GM19043 (cell line): Measurements from ENCODE around the gene ADRA1B.

ENCODE experiments used
- ATAC-seq: cut with Tn5 transposase; IDR thresholded peaks from one replicate; pipeline ENCODE4 v1.9.1; 2021; ENCODE audit warnings: low read depth; ENCODE audit not compliant: unreplicated experiment

Gene ADRA1B

GRCh38 chr5:159901308-159901707, 15.0 kb upstream of the ADRA1B start:
- no peak for ATAC-seq

DNA sequence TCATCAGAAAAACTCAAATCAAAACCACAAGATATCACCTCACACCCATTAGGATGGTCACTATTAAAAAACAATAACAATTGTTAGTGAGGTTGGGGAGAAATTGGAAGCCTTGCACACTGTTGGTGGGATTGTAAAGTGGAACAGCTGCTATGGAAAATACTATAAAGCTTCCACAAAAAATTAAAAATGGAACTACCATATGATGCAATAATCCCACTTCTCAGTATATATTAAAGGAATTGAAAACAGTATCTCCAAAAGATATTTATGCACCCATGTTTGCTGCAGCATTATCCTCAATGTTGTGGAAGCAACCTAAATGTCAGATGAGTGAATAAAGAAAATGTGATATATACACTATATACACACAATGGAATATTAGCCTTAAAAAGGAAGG, 14.5 kb upstream of the ADRA1B start:
- ATAC-seq = no peak

- no peak for ATAC-seq
Observed at GRCh38 chr5:159902444-159903121, 13.7 kb upstream of the ADRA1B start.

GRCh38 chr5:159903131-159903530, 13.2 kb upstream of the ADRA1B start:
- no peak for ATAC-seq

GRCh38 chr5:159904874-159905273, 11.4 kb upstream of the ADRA1B start:
- ATAC-seq = no peak

DNA sequence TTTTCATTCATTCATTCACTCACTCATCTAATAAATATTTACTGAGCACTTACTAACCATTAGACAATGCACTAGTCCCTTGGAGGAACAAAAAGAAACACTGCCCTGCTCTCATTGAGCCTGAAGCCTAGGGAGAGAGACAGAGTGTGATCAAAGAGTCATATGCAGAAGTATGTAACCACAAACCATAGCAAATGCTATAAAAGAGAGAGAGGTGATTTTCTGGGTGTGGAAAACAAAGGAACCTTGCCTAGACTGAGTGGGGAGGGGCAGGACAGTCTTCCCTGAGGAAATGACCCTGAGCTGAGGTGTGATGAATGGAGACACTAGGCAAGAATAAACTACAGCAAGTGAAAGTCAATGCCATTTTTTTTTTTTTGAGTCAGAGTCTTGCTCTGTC, 10.8 kb upstream of the ADRA1B start:
- no peak for ATAC-seq

DNA sequence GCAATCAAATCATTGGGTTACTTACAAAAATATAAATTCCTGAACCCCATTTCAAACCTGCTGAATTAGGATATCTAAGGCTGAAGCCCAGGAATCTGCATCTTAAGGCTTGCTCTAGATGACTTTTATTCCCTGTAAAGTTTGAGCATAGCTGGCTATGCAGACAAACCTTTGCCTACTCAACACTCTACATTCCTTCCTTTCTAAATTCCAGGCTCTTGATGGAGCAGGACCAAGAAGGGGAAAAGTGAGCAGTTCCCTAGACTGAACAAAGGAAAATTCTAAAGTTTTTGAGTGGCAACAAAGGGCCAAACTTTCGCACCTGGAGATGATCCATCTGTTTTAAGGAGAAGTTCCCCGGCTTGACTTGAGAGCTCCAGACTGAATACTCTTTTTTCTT, 9.8 kb upstream of the ADRA1B start:
- no peak for ATAC-seq

- no peak for ATAC-seq
Observed at GRCh38 chr5:159906943-159907342, 9.3 kb upstream of the ADRA1B start.

GRCh38 chr5:159907689-159908590, 8.3 kb upstream of the ADRA1B start:
- ATAC-seq = no peak

GRCh38 chr5:159908591-159908940, 7.7 kb upstream of the ADRA1B start:
- no peak for ATAC-seq

- ATAC-seq = no peak
Observed at GRCh38 chr5:159909126-159909525, 7.2 kb upstream of the ADRA1B start.

DNA sequence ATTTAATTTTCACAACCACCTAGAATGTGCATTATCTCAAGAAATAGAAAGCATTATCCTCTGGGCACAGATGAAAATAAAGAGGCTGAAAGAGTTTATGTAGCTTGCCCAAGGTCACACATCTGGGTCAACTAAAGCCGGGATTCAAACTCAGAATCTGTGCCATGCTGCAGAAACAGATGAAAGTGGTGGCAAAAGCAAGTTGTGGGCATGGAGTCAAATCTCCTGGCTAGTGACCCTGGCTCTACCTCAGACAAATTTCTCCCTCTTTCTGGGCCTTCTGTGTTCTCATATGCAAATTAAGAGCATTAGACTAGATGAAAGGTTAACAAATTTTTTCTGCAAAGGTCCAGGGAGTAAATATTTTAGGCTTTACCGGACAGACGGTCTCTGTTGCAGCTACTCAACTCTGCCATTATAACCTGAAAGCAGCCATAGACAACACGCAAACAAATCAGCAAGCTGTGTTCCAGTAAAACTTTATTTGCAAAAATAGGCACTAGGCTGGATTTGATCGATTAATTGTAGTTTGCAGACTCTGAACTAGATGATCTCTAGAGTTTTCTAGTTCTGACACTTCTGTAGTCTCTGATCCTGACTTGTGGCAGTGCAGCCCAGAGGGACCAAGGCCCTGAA, 6.0 kb upstream of the ADRA1B start:
- no peak for ATAC-seq

DNA sequence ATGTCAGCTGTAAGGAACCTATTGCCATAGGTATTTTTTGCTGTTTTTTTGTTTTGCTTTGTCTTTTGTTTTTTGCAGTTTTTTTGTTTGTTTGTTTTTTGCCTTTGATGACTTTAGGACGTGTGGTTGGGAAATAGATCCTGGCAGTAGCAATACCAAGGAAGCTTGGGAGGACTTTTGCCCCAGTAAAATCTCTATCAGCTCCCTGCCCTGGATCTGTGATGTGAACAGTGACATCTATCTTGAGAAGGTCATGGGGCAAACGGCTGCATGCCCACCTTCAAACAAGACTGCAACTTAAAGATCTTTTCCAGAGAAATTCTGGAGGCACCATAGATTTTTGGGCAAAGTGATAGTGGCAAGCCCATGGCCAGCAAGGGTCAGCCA, 5.4 kb upstream of the ADRA1B start:
- ATAC-seq = no peak

DNA sequence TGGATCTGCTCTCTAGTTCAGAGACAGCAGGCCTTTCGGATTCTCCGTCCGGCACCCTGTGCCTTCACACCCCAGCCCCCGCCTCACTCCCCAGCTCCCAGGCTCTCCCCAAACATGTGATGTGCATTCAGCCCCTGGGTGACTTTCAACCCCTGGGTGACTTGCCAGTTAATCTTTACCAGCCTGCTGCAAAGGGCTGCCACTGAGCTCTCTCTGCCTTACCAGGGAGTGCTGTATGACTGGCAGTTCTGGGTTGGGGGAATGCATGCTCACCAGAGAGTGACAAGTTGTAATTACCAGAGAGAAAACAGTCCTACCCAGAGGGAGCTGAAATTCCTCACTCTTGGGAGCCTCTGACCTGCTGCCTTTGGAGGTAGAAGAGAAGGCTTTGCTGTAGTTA, 4.9 kb upstream of the ADRA1B start:
- no peak for ATAC-seq

DNA sequence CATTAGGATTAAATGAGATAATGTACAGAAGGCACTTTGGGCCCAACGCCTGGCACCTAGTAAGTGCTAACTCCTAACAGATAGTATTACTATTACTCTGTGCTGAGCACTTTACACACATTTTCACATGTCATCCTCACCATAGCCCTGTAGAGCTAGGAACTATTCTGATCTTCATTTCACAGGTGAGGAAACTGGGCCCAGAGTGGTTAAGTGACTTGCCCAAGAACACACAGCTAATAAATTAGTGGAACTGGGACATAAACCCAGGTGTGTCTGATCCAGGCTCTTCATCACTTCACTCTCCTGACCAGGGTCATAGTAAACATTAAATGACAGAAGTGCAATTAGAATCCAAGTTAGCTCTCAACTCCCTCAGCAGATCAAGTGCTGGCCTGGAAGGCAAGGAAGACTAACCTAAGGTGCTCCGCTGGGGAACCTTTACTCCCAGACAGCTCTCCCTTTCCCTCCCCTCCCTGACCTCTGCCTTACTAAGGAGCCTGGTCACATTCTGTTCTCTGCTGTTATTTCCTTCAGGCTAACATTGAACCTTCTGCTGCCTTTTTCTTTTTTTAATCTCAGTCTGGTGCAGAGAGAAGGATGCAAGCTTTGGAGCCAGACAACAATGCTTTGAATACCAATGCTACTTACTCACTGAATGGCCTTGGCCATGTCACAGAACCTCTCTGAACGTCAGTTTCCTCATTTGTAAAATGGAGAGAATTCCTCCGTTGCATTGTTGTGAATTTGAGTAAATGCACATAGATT, 4.1 kb upstream of the ADRA1B start:
- no peak for ATAC-seq

DNA sequence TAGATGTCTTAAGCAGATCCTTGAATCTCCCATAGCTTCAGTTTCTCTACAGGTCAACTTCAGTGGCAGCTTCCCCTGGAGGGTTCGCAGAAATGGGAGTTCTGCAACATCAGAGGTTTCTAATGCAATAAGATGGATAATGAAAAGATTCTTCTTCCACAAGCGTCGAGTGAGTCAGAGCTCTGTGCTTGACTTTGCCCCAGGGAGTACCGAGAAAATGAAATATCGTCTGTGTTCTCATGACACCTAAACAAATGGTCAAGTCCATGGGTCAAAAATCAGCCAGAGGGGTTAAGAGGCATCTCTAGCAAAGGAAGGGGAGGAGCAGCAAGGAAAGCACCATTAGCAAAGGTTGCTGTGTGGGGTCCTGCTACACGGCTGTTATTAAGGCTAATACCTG, 3.2 kb upstream of the ADRA1B start:
- no peak for ATAC-seq

GRCh38 chr5:159913501-159913900, 2.8 kb upstream of the ADRA1B start:
- no peak for ATAC-seq

- ATAC-seq = no peak
Observed at GRCh38 chr5:159916841-159917761, 819 bp downstream of the ADRA1B start.

GRCh38 chr5:159917994-159918393, 1.7 kb downstream of the ADRA1B start:
- no peak for ATAC-seq

DNA sequence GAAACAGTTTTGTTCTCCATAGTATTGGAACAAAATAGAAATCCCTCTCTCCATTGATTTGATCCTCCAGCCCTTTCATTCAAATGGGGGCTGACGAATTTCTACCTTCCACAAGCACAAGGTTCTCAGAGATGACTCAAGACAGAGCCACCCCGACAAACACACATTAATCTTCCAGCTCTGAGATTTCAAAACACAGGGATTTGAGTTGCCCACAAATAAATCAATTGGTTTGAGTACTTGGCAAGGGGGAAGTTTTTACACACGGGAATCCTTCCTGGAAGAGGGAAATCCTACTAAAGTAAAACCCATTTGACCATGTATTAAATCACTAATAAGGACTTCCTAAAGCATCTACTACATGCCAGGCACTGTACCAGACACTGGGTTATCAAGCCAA, 5.4 kb downstream of the ADRA1B start:
- no peak for ATAC-seq
